Measurements from ENCODE around the gene RNF5.
"Not testable (repeated sequence)": the region's sequence is repeated elsewhere in the genome, so short reads cannot be mapped to it uniquely, and the experiment has no call there.

Gene RNF5, protein sequence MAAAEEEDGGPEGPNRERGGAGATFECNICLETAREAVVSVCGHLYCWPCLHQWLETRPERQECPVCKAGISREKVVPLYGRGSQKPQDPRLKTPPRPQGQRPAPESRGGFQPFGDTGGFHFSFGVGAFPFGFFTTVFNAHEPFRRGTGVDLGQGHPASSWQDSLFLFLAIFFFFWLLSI

DNA sequence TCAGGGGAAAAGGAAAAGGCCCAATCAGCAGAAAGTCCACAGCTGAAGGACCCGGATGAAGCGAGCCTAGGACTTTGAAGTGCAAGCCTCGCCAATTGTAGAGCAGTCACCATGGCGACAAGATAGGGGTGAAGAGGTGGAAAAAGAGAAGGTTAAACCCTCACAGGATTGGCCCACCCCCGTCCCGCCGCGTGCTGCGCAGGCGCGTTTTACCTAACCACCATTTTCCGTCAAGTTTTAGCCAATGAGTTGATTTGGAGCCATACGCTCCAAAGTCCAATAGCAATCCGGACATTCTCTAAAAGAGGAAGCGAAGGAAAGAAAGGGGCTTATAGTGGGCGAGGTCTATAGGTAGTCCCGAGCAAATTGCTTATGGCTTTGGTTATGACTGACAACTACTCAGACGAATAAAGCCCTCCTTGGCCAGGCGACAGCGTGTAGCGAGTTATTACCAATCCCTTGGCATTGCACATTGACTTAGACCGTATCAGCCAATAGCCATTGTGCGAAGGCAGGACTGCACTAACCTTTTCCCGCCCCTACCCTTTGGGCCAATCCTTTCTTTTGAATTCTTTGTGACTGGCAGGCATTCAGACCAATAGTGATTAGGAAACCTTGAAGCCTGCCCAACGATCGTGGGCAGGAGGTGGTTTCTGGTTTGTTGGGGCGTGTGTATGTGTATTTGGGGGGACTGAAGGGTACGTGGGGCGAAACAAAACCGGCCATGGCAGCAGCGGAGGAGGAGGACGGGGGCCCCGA lies at the start of gene RNF5:
TSS of gene RNF5 (plus strand) at position 618 of the 759 bp plus-strand sequence. CDS start at position 725, 107 bp downstream.
- peak; percentile 100 for DNase-seq

DNA sequence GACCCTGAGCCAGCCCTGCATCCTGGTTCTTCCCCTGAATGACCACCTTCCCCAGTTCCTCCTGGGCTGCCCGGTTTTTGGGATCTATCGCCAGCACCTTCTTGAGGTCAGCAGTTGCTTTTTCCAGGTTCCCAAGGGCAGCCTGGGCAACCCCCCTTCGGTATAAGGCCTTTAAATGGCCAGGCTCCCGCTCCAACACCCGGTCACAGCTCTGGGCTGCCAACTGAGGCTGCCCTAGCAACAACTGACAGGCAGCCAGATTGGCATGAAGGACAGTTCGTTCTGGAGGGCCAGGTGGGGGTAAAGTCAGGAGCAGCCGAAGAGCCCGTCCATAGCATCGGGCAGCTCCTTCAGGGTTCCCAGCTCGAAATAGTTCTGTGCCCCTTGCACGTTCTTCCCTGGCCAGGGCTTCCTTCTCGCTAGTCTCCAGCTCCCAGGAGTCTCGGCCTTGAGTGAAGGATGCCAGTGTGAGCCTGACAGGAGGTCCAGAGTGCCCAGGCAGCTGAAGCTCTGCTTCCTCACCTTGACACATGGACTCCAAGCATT lies 49.4 kb upstream of the RNF5 start:
- no peak for DNase-seq

DNA sequence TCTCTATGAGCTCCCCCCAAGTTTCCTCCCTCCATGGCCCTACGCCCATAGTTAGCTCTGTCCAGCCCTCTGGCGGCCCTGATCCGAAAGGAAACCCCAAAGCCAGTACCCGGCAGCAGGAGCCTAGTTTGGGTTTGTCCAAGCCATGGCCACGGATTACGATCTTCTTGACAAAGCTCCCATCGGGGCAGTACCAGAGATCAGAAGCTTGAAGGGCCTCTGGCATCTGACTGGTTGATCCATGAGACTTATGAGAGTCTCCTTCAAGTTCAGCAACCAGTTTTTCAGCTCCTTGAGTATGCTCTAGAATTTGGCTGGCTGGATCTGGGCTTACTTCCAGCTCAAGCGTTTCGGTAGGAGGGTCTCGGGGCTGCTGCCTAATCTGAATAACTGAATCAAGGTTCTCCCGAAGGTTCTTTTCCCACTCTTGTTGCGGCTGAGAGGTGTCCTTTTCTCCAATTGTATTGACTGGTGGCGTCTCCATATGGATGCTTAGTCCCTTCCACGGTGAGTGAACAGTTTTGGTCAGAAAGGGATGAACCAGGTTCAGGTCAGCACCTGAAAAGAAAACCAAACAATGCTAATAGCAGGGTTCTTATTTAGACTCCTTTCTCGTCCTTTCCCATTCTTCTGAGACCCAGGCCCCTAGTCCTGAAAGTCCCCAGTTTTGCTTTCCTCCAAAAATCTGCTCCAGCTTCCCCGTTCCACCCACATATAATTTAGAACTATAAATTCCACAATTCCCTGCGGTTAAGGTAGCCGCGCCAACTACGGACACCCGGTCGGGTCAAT lies 48.7 kb upstream of the RNF5 start:
- DNase-seq = no peak

DNA sequence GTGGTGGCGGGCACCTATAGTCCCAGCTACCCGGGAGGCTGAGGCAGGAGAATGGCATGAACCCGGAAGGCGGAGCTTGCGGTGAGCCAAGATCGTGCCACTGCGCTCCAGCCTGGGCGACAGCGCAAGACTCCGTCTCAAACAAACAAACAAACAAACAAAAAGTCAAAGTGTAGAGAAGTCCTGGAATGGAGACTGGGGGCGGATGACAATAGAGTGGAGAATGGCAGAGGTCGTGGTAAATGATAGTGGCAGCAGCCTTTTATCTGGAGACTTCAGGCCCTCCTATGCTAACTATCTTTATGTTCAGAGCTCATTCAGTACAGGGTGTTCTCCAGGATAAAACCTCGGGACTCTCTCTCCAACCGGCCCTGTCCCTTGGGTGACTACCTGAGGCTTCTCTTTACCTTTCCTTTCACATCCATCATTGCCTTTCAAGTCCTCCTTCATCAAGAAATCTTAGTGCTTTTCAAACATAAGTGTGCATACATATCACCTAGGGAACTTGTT lies 46.7 kb upstream of the RNF5 start:
- DNase-seq = no peak

DNA sequence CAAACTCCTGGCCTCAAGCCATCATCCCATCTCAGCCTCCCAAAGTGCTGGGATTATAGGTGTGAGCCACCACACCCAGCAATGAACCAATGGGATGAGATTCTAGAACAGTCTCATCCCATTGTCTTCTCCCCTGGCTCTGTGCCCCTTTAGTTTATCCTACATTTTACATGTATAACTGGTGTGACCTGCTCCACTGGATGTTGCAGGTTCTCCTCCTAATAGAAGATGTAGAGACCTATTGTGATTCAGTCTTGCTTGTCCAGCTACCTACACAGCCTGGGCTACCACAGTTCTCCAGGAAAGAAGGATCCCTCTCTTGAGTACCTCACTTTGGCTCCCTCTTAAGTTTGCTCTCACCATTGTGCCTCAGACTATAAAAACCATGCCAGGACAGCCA lies 46.1 kb upstream of the RNF5 start:
- no peak for DNase-seq

DNA sequence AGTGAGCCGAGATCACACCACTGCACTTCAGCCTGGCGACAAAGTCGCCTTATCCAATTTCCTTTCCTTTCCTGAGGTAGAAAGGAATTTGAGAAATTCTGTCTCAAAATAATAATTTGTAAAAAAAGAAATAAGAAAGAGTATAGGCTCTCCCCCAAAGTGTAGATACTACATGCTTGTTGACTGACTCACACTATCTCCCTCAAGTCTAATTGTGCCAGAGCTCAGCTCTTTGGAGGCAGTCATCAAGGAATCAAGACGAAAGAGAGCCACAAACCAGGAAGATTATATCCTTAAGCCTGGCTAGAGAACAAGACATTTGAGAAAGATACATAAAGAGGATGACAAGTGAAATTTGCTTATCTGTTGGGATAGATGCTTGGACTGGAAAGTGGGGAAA lies 44.4 kb upstream of the RNF5 start:
- DNase-seq = peak; percentile 80

DNA sequence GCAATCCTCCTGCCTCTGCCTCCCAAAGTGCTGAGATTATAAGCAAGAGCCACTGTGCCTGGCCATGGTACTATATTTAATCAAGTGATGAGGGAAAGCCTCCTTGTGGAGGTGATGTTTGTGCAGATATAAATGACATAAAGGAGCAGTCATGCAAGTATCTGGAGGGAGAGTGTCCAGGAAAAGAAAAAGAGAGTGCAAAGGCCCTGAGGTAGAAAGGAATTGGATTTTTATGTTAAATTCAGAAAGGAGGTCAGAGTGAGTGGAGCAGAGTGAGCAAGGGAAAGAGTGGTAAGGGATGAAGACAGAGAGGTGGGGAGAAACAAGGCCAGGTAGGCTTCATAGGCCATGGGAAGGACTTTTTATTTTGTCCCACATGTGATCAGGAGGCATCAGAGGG lies 40.8 kb upstream of the RNF5 start:
- no peak for DNase-seq

DNA sequence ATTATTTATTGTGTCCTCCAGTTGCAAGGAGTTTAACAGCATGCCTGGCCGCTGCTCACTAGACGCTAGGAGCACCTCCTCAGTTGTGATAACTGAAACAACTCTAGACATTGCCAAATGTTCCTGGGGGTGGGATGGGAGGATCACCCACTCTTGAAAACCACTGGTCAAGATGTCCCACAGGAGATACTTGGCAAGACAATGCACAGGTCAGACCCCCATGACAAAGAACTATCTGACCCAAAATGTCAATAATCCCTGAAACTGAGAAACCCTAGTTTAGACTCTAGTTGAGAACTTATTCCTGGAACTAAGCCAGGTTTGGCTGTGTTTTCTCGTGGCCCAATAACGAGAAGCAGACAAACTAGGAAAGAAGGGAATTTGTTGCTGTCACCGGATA lies 38.6 kb upstream of the RNF5 start:
- no peak for DNase-seq

DNA sequence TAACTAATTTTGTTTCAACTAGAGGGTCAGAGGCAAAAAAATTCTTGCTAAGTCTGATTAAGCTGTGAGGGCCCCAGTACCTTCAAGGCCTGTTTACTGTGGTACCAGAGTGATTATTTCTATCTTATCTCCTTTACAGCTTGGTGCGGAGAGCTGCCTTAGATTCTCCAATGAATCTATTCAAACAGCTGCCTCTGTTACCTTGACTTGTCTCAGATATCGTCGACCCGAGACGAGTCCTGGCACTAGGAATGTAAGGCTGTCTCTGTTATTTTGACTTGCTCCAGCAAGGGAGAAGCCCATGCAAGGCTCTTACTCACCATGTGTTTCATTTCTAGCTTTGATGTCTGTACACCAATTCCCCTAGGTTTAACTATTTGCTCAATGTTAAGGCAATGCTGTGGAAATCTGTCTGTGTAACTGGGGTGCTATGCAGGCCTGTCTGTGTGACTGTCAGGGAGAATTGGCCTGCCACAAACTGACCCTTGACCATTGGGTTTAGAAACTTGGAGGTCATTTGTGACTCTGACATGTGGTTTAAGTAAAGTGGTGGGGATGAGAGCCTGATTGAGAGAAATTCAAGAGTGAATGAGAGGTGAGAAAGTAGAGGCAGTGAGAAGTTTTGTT lies 37.7 kb upstream of the RNF5 start:
- no peak for DNase-seq

DNA sequence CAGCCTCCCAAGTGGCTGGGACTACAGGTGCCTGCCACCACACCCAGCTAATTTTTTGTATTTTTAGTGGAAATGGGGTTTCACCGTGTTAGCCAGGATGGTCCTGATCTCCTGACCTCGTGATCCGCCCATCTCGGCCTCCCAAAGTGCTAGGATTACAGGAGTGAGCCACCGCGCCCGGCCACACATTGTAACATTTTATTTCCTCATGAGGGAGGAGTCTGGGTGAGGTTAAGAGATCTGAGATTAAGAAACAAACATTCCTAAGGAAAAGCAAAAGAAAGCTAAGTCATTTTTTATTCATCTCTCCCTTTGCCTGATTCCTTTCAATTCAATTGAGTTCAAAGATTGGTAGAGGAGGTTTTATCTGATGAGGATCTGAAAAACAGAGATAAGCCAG lies 34.0 kb upstream of the RNF5 start:
- DNase-seq = not testable (repeated sequence)

DNA sequence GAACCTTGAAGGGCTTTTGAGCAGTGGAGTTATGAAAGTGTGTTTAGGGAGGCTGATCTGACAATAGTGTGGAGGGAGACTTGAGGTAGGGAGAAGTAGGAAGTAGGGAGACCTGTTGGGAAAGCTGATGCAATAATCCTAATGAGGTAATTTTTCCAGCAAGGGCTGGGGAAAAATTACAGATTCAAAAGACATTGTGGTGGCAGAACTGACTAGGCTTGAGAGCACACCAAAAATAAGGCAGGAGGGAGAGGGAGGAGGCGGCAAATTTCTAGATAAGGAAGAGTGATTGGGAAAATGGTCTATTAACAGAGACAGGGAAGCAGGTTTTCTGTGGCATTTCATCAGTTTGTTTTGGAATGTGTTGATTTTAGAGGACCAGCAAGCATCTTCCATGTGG lies 31.9 kb upstream of the RNF5 start:
- no peak for DNase-seq

DNA sequence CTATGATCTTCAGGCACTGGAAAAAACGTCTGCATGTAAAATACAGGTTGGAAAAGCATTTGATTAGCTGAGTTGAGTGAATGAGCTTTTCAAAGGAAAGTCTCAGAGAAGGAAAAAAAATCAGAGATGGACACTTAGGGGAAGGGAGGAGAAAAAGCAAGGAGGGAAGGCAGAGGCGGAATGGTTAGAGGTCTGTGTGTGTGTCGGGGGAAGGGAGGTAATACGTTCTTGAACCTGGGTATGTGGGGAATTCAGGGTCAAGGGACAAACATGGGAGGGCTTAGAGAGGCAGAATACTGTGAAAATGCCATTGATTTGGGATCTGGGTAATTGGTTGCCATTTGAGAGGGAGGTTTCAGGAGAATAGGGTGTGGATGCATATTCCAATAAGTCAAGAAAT lies 31.5 kb upstream of the RNF5 start:
- DNase-seq = no peak

DNA sequence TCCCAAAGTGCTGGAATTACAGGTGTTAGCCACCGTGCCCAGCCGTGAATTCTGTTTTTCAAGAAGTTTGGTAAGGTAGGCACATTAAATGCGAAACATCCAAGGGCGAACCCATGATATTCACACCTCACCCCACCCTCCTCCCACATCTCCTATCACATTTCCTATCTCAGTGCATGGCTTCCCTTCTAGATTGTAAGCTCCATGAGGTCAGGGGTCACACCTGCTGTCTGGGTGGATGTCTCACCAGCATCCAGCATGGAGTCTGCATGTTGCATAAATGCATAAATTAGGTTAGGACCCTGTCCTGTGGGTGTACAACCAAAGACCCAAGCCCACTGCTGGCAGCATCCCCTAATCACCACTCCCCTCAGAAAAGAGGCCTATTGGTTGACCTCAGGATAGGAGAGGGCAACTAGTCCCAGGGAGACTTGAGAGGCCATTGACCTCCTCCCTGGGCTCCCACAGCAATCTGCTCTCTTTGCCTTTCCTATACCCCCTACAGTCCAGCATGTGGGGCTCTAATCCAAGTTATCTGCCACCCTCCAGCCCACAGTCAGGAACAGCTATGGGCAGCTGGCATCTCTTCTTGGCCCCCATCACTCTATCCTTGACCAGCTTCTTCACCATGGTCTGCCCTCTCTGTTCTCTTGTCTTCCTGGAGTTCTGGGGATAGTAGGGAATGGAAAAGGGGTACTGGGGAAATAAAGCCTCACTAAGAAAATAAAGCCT lies 30.6 kb upstream of the RNF5 start:
- DNase-seq = no peak

DNA sequence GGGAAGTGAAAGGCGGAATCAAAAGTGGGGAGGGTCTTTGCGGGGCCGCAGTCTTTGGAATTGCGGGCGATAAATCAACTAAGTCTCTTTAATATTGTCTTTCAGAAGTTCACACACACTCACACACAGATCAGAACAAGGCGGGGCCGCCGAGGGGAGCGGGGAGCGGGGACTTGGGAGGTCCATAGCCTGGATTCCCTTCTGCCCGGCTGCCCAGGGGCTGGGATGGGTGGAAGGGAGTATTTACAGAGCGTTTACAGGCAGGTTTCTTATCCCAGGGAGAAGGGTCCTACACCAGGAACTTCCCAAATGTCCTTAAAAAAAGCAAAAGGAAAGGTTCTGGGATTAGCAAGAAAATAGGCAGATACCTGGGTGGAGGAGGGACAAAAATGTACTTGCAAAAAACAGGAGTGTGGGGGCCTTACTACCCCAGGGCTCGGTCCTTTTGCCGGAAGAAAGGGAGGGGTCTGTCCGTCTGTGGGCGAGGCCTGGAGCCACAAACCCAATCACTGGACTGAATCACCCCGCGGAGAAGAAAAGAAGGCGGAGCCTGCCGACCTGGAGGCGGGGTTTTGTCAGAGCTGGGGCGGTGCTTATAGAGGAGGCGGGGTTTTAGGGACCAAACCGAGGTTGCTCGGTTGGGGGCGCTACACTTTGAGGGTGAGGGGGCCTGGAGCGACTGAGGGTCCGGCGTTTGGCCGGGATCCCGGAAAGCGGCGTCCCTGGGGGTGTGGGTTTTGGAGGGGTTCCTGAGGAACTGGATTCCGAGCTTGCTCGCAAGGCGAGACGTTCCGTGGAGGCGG lies 29.7 kb upstream of the RNF5 start:
- peak; percentile 40 for DNase-seq

DNA sequence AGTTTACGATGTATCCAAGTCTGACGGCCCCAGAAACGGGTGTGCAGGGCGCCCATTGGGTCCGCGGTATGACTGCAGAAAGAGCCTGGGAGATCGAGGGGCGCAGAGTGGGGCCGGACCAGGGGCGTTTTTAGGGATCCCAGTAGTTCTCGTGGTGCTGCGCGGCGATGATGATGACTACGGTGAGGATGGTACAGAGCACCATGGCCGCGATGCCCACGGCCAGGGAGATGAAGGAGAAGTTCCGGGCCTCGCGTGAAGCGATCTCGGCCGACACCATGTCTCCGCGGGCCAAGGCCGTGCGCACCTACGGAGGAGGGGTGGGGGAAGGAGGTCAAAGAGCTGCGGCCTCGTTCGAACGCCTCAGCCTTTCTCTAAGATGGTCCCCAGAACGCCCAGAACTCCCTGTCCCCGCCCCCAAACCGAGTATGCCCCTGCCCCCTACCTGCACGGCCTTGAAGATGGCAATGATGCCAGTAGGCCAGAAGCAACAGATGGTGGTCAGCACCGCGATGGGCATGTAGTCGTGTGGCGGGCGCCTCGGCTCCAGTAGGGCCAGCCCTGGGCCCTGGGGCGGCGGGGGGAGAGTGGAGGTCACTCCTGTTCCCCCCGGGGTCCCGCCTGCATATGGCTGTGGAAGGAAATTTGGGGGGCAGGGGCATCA lies 29.0 kb upstream of the RNF5 start:
- DNase-seq = no peak

DNA sequence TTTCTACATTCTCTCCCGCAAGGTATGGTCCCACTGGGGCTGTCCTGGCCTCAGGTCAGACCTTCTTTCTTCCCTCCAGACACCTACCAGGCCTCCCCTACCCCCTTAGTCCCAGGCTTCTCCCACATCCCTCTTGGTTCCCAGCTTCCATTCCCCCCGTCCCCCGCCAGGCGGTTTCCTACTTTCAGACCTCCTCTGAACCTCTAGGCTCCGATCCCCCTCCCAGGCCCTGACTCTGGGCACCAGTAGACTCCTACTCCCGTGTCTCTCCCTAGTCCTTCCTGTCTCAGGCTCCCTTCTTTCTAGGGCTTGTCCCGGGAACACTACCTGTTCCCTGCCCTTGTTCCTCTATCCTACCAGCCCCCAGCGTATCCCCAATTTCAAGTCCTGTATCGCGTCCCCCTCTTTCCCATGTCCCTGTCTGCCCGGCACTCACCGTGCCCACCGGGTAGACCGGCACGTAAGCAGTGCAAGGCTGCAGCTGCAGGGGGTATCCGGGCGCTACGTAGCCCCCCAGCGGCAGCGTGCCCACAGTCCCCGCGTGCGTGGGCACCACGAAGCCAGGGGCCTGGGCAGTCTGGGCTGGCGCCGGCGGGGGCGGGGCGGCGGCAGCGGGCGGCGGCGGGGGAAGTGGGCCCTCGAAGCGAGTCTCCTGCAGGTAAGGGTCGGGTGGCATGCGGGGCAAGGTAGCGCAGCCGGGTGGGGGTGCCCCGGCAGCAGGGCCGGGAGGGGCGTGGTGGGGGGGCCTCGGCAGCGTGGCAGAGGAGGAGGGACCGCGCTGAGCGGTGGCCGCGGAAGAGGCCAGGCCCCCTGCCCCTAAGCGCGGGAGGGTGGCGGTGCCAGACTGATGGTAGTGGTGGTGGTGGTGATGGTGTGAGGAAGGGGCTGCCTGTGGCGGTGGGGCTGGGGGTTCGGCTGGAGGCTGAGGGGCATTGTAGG lies 28.0 kb upstream of the RNF5 start:
- DNase-seq = no peak

DNA sequence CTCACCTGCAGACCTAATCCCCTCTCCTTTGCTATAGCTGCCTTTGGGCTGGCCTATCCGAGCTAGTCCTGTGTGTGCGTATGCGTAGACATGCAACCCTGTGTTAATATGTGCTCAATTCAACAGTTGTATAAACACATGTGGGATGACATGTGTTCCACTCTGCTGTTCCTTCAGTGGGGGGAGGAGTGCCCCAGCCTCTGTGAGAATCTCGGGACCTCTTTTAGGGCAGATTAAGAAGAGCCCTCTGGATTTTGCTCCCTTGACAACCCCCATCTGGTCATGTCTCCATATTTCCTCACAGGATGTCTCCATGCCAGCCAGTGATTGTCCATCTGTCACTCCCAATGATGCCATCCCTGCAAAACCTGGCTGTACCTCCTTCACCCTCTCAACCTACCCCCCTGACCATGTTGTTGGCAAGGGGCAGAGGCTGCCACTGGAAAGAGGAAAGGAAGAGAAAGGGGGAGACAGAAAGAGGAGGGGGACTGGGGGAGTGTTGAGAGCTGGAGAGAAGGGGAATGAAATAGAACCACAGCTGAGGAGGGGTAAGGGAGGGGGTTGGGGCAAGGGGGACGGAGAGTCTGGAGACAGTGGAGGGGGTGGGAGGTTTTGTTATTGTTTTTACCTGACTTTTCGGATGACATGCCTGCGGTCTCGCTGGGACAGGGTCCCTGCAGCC lies 26.9 kb upstream of the RNF5 start:
- DNase-seq = no peak

DNA sequence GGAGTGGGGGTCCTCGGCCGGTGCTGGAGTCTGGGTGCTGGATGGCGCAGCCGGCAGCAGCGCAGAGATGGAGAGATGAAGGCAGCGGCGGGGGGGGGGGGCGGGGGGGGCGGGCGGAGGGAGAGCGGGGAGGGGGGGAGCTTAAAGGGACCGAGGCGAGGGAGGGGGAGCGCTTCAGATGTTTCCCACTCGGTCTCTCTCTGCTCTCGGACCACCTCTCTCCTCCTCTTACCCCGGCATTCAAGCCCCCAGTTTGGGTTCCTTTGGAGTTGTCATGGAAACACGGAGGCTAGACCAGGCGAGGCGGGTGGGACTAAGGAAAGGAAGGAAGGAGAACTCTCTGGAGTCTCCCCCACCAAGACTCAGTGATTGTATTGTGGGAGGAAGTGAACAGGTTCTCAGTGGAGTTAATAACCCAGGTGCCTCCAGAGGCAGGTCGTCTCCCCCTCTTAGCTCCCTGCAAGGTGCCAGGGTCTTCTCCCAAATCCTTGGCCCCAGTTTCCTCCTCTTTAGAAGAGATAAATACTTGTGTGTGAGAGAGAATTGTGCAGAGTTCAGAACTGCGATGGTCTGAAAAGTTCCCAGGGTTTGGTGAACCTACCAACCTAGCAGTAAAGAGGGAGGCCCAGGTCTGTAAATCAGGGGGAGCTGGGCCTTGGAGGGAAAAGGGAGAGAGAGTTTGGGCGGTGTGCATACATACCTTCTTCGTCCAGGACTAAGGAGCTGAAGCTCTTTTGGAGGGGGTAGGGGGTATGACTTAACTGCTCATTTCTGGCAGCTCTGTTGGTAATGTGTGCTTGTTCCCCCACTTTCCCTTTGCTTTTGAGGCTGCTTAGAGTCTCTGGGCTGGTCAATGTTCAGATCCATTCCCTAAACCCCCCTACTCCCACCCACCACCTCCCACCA lies 26.1 kb upstream of the RNF5 start, which contains the start of gene PRRT1:
TSS of gene PRRT1 (minus strand) at position 77 of the 906 bp plus-strand sequence. CDS start 112 bp downstream, outside the sequence.
- DNase-seq = peak; percentile 26
